Epithelial cell of esophagus (primary cell): Measurements from ENCODE around the gene DNER.

Source experiments
- DNase-seq: peaks from one replicate; pipeline ENCODE4 v3.0.0; 2010; ENCODE audit warnings: low read depth
- H3K4me3 ChIP-seq: 2 replicates; pipeline ENCODE4 v1.5.1; 2011; ENCODE audit warnings: mild to moderate bottlenecking, low read length, control low read depth
- CTCF ChIP-seq: IDR thresholded peaks from 2 replicates; pipeline ENCODE4 v1.5.1; 2011; ENCODE audit warnings: low read depth, mild to moderate bottlenecking, low read length, control low read depth, inconsistent platforms; ENCODE audit not compliant: insufficient read depth; ENCODE audit errors: missing control alignments

DNER gene

GRCh38 chr2:229403296-229403695, 311.1 kb downstream of the DNER start:
- no peak for DNase-seq
- TF ChIP-seq CTCF, result no peak
- H3K4me3 ChIP-seq, result no peak overlapping the region

GRCh38 chr2:229401171-229401865, 313.0 kb downstream of the DNER start:
- H3K4me3 ChIP-seq, result no peak overlapping the region
- no peak for TF ChIP-seq CTCF
- no peak for DNase-seq

GRCh38 chr2:229393926-229394325, 320.4 kb downstream of the DNER start:
- TF ChIP-seq CTCF, result no peak
- H3K4me3 ChIP-seq, result no peak overlapping the region
- no peak for DNase-seq

GRCh38 chr2:229392196-229392595, 322.2 kb downstream of the DNER start:
- no peak for DNase-seq
- TF ChIP-seq CTCF, result no peak
- H3K4me3 ChIP-seq, result no peak overlapping the region

GRCh38 chr2:229388731-229389130, 325.6 kb downstream of the DNER start:
- TF ChIP-seq CTCF, result no peak
- no peak for DNase-seq

GRCh38 chr2:229387866-229388265, 326.5 kb downstream of the DNER start:
- no peak for TF ChIP-seq CTCF
- H3K4me3 ChIP-seq, result no peak overlapping the region
- DNase-seq, result no peak

More at GRCh38 chr2:229388731-229389130, 325.6 kb downstream of the DNER start:
- no peak overlapping the region for H3K4me3 ChIP-seq

GRCh38 chr2:229380101-229380625, 334.2 kb downstream of the DNER start:
- peak; percentile 35 for DNase-seq
- TF ChIP-seq CTCF, result no peak
- no peak overlapping the region for H3K4me3 ChIP-seq
